ENCODE data around the gene AP5M1.
A peak's percentile ranks its signal among the peaks of the same experiment; 100 is the strongest.
"Not testable (repeated sequence)": the region's sequence is repeated elsewhere in the genome, so short reads cannot be mapped to it uniquely, and the experiment has no call there.

Gene AP5M1

GRCh38 chr14:57268161-57269069, at the start of gene AP5M1, which contains the start of gene EXOC5:
TSS of gene AP5M1 (plus strand) at chr14:57268971. CDS start at chr14:57269315, 344 bp downstream.
TSS of gene EXOC5 (minus strand) at chr14:57268905. CDS start at chr14:57268648, 257 bp downstream.
- peak; percentile 89 for DNase-seq (ENCODE audit: low spot score)

DNA sequence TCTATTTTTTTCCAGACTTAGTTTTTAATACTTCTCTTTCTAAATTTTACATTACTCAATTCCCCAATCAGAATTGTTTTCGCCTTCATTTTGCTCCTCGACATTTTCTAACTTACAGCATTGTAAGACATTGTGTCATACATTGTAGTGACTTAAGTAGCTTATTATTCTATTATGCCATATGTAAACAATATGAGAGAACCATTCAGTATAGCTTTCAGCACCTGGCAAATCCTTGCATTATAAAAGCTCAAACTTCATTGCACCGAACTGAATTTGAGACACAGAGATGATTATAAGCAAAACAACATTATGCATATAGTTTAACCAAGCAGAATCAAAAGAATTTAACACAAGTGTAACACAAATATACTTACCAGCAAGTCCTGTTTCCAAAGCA, 46.8 kb upstream of the AP5M1 start:
- no peak for DNase-seq (ENCODE audit: low spot score)

DNA sequence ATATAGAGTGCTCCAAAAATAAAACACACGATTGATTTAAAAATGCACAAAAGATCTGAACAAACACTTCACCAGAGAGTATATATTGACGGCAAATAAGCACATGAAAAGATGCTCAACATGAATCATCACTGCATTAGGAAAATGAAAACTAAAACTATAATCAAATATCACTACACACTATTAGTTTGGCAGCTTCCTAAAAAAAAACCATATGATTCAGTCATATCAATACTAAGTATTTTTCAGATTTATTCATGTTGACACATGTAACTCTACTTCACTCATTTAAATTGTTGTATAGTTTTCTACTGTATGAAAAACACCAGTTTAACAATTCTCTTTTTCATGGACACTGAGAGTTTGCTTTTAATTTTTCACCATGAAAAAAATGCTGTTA, 41.7 kb upstream of the AP5M1 start:
- no peak for DNase-seq (ENCODE audit: low spot score)

DNA sequence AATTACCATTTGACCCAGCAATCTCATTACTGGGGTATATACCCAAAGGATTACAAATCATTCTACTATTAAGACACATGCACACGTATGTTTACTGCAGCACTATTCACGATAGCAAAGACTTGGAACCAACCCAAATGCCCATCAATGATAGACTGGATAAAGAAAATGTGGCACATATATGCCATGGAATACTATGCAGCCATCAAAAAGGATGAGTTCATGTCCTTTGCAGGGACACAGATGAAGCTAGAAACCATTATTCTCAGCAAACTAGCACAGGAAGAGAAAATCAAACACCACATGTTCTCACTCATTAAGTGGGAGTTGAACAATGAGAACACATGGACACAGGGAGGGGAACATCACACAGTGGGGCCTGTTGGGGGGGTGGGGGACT, 40.5 kb upstream of the AP5M1 start:
- not testable (repeated sequence) for DNase-seq (ENCODE audit: low spot score)

DNA sequence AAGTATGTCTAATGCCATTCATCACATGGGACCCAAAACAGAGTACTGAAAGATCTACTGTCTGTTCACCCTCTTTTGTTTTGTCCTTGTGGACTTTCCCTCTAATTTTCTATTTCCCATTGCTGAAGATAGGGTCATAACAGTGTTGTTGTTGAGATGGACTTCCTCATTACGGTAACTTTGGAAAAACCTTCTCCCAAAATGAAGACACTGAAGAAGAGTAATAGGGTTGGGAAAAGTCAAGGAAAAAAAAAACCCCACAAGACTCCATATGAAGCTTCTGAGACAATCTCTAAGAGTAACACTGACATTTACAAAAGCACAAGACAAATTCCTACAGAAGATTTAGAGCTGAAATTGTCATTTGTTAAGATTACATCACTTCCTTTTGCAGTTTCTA, 36.8 kb upstream of the AP5M1 start:
- no peak for DNase-seq (ENCODE audit: low spot score)

DNA sequence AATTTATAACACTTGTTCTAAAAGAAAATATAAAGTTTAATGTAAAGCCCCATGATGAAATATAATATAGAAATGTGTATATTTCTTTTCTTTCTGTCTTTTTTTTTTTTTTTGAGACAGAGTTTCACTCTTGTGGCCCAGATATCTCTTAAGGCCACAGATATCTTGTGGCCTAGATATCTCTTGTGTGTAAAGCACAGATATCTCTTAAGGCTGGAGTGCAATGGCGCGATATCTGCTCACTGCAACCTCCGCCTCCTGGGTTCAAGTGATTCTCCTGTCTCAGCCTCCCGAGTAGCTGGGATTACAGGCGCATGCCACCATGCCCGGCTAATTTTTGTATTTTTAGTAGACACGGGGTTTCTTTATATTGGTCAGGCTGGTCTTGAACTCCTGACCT, 28.7 kb upstream of the AP5M1 start:
- not testable (repeated sequence) for DNase-seq (ENCODE audit: low spot score)

GRCh38 chr14:57243320-57243719, 25.5 kb upstream of the AP5M1 start:
- no peak for DNase-seq (ENCODE audit: low spot score)

DNA sequence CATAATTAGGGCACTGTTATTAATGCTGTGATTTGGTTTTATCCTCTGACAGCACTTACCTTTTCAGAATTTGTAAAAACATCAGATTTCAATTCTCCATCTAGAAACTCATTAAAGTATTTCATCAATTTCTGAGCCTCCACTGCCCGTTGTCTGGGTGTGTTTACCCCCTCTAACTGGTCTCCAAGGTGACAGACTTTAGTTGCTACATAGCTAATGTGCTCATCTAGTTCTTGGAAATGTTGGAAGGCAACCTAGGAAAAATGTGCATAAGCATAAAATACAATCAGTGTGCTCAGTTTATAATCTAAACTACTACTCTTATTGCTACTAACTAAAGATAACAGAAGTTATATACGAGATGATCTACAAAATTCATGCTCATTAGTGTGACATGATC, 24.7 kb upstream of the AP5M1 start:
- DNase-seq (ENCODE audit: low spot score), result no peak

GRCh38 chr14:57245941-57246340, 22.8 kb upstream of the AP5M1 start:
- DNase-seq (ENCODE audit: low spot score), result no peak

- DNase-seq (ENCODE audit: low spot score), result no peak
Observed at GRCh38 chr14:57246933-57247657, 21.7 kb upstream of the AP5M1 start.

GRCh38 chr14:57254884-57255283, 13.9 kb upstream of the AP5M1 start:
- DNase-seq (ENCODE audit: low spot score), result no peak

GRCh38 chr14:57258221-57258620, 10.6 kb upstream of the AP5M1 start:
- not testable (repeated sequence) for DNase-seq (ENCODE audit: low spot score)

DNA sequence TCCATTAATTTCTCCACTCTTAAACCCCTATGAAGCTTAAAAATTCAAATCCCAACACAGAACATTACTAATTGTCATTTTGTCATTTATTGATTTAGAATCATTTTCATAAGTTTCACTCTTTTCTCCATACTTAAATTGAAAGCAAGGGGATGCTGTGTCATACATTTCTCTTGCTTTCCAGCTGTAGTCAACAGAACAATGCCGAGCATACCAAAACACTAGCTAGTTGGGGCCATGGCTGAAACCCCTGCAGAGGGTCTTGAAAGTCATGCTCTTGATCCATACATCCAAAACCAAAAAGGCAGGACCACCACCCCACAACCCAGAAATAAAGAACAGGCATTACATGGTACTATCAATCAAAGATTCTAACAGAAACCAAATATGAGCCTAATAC, 9.1 kb upstream of the AP5M1 start:
- no peak for DNase-seq (ENCODE audit: low spot score)

GRCh38 chr14:57261604-57262003, 7.2 kb upstream of the AP5M1 start:
- no peak for DNase-seq (ENCODE audit: low spot score)

GRCh38 chr14:57262117-57262516, 6.7 kb upstream of the AP5M1 start:
- DNase-seq (ENCODE audit: low spot score), result no peak

GRCh38 chr14:57266065-57266464, 2.7 kb upstream of the AP5M1 start:
- DNase-seq (ENCODE audit: low spot score), result no peak

- no peak for DNase-seq (ENCODE audit: low spot score)
Observed at GRCh38 chr14:57273236-57273635, 4.5 kb downstream of the AP5M1 start.

DNA sequence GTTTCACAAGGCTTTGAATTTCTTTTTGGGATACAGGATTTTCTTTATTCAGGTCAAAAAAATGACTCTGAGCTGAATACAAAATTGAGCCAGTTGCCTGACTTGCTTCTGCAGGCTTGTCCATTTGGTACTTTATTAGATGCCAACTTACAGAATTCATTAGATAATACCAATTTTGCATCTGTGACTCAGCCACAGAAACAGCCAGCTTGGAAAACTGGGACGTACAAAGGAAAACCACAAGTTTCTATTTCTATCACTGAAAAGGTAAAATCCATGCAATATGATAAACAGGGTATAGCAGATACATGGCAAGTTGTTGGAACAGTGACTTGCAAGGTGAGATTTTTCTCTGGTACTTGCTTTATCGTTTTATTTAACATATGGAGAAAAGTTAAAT, 5.8 kb downstream of the AP5M1 start:
- no peak for DNase-seq (ENCODE audit: low spot score)

DNA sequence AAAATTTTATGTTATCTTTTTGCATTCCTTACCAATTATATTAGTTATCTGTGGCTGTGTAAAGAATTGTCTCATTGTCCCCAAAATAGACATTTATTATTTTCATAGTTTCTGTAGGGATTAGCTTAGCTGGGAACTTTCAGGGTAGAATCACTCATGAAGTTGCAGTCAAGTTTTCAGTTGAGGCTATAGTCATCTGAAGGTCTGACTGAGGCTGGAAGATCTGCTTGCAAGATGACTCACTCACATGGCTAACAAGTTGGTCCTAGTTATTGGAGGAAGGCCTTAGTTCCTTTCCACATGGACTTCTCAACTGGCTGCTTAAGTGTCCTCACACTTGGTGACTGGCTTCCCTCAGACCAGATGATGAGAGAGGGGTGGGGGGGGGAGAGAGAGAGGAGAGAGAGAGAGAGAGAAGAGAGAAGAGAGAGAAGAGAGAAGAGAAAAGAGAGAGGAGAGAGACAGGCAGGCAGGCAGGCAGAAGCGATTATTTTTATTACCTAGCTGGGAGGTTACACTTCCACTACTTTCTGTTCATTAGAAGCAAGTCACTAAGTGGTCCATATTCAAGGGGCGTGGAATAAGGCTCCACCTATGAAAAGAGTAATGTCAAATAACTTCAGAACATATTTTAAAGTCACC, 6.4 kb downstream of the AP5M1 start:
- no peak for DNase-seq (ENCODE audit: low spot score)

GRCh38 chr14:57277062-57277461, 8.3 kb downstream of the AP5M1 start:
- no peak for DNase-seq (ENCODE audit: low spot score)

GRCh38 chr14:57287745-57288144, 19.0 kb downstream of the AP5M1 start:
- DNase-seq (ENCODE audit: low spot score), result peak; percentile 25

DNA sequence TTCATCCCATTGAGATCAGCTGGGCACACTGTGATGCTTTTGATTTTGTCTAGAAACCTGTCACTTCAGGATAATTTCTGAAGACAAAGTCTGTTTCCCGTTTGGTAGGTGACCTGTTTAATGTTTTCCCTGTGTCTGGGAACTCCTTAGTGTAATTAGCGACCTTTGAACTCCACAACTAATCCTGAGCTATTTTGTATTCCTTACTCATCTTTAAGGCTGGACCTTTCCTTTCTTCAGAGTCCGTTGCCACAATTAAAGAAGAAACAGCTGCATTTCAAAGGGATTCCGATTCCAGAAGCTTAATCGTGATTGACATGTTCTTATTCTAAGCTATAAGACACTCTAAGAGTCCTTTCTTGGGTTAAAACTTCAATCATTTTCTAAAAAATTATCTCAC, 22.0 kb downstream of the AP5M1 start:
- DNase-seq (ENCODE audit: low spot score), result no peak

Measured in hematopoietic multipotent progenitor cell treated with erythropoietin and hydrocortisone succinate and interleukin-3 and kit ligand, for 15 days (in vitro differentiated cells).